B cell (primary cell): Measurements from ENCODE around the gene CD164. TPM values are rescaled to one million over a fixed set of nuclear protein-coding genes. Genes with fewer than 3 reads are reported as not detected.

Experiments used
- ATAC-seq: fragments of 200-7000 bp; cut with Tn5 transposase; one replicate; pipeline ENCODE4 v1.10.0; 2021; ENCODE audit warnings: low read depth, mild to moderate bottlenecking, moderate number of reproducible peaks, moderate library complexity
- CTCF ChIA-PET: fragments of 350-600 bp; sonication (Branson Sonifier 250); formaldehyde crosslinking; loops from one replicate; lab custom pipeline; 2021; ENCODE audit warnings: antibody characterized with exemption, inconsistent platforms; lab: Charles Lee
- POLR2A ChIA-PET: fragments of 350-600 bp; sonication (Branson Sonifier 250); formaldehyde crosslinking; loops from one replicate; lab custom pipeline; 2021; ENCODE audit warnings: antibody characterized with exemption; lab: Charles Lee
- DNase-seq: peaks from one replicate; pipeline ENCODE4 v3.0.0; 2013
- H2AFZ ChIP-seq: 2 replicates; pipeline ENCODE4 v1.6.1; 2012; ENCODE audit warnings: mild to moderate bottlenecking, low read depth, low read length; ENCODE audit not compliant: insufficient read depth, poor library complexity, severe bottlenecking
- H3K27ac ChIP-seq, 2 donors: 1 replicate in 1 of 2; 2 replicates in 1 of 2; pipeline ENCODE4 v1.5.1; 2012 to 2013; ENCODE audit warnings: low read length in 2 of 2, mild to moderate bottlenecking in 2 of 2, moderate library complexity in 1 of 2
- H3K27me3 ChIP-seq, 4 experiments: fragments of 200-600 bp in 1 of 4; sonication (generic) in 1 of 4; replicated peaks in 1 of 4; 1 replicate in 2 of 4; 2 replicates in 2 of 4; pipeline versions ENCODE4 v1.6.1 to v1.7.0; 2013 to 2016; ENCODE audit warnings: low read length in 3 of 4, mild to moderate bottlenecking in 2 of 4, mixed read lengths in 1 of 4, moderate library complexity in 1 of 4; ENCODE audit not compliant: insufficient read depth in 4 of 4, control insufficient read depth in 3 of 4; ENCODE audit errors: control extremely low read depth in 1 of 4
- H3K36me3 ChIP-seq, 2 experiments: replicated peaks in 1 of 2; 1 replicate in 1 of 2; 2 replicates in 1 of 2; pipeline versions ENCODE4 v1.6.1 to v1.7.1; 2013; ENCODE audit warnings: low read length in 1 of 2; ENCODE audit not compliant: insufficient read depth in 2 of 2, control insufficient read depth in 1 of 2; ENCODE audit errors: control extremely low read depth in 1 of 2, extremely low read depth in 1 of 2
- H3K4me1 ChIP-seq, 2 donors: fragments of 200-600 bp in 1 of 2; sonication (generic) in 1 of 2; 1 replicate in 1 of 2; 2 replicates in 1 of 2; pipeline versions ENCODE4 v1.5.1 to v1.6.1; 2013 to 2017; ENCODE audit warnings: low read length in 2 of 2; ENCODE audit not compliant: control insufficient read depth in 2 of 2, insufficient read depth in 2 of 2
- H3K4me2 ChIP-seq: replicated peaks from 2 replicates; pipeline ENCODE3; 2012; ENCODE audit warnings: mild to moderate bottlenecking, low read depth, low read length; ENCODE audit not compliant: poor library complexity, severe bottlenecking
- H3K4me3 ChIP-seq, 5 experiments: fragments of 200-600 bp in 1 of 5; sonication (generic) in 1 of 5; 1 replicate in 3 of 5; 2 replicates in 2 of 5; pipeline versions ENCODE4 v1.5.1 to v1.7.0; 2011 to 2016; ENCODE audit warnings: low read length in 4 of 5, mild to moderate bottlenecking in 4 of 5, low read depth in 2 of 5, control low read depth in 1 of 5, moderate library complexity in 1 of 5; ENCODE audit not compliant: insufficient read depth in 1 of 5; ENCODE audit errors: control extremely low read depth in 1 of 5, extremely low read depth in 1 of 5
- H3K79me2 ChIP-seq: fragments of 200-600 bp; sonication (generic); one replicate; pipeline ENCODE4 v1.6.0; 2016; ENCODE audit warnings: low read length; ENCODE audit not compliant: control insufficient read depth, insufficient read depth
- H3K9ac ChIP-seq: fragments of 200-600 bp; sonication (generic); 2 replicates; pipeline ENCODE4 v1.6.1; 2017; ENCODE audit warnings: mild to moderate bottlenecking, low read length, moderate library complexity
- H3K9me3 ChIP-seq, 3 donors: one replicate each; pipeline versions ENCODE4 v1.6.1 to v1.7.1; 2013; ENCODE audit warnings: low read length in 2 of 3; ENCODE audit not compliant: control insufficient read depth in 2 of 3, insufficient read depth in 1 of 3; ENCODE audit errors: control extremely low read depth in 1 of 3
- H4K20me1 ChIP-seq: 2 replicates; pipeline ENCODE4 v1.6.0; 2012; ENCODE audit warnings: mild to moderate bottlenecking, low read length; ENCODE audit not compliant: insufficient read depth, control insufficient read depth, poor library complexity, severe bottlenecking
- H3K27ac Mint-ChIP-seq: one replicate; pipeline ENCODE4 v1.8.0; 2021; ENCODE audit warnings: mixed read lengths
- H3K27me3 Mint-ChIP-seq: one replicate; pipeline ENCODE4 v1.8.0; 2021; ENCODE audit warnings: mixed read lengths
- H3K4me1 Mint-ChIP-seq: one replicate; pipeline ENCODE4 v1.8.0; 2021; ENCODE audit warnings: mixed read lengths
- H3K4me3 Mint-ChIP-seq: one replicate; pipeline ENCODE4 v1.8.0; 2021; ENCODE audit warnings: mixed read lengths
- H3K9me3 Mint-ChIP-seq: one replicate; pipeline ENCODE4 v1.8.0; 2022; ENCODE audit warnings: mixed read lengths; ENCODE audit not compliant: insufficient read depth
- EZH2 ChIP-seq: IDR thresholded peaks from 2 replicates; pipeline ENCODE4 v1.6.1; 2012; ENCODE audit warnings: borderline replicate concordance, low read depth, mild to moderate bottlenecking, moderate library complexity, low read length; ENCODE audit not compliant: insufficient read depth, poor library complexity, severe bottlenecking
- WGBS: methylation state at CpG from one replicate; pipeline ENCODE4 v1.1.5; 2013; ENCODE audit warnings: missing lambda C conversion rate; ENCODE audit not compliant: insufficient coverage; 5-methylcytosine and 5-hydroxymethylcytosine counted together
- intact Hi-C: fragments of 100-400 bp; cut with micrococcal nuclease; formaldehyde crosslinking; loops from one replicate; pipeline ENCODE4 v1.10.0; 2022
- polyA plus RNA-seq: library from polyadenylated mRNA; depleted of rRNA; stranded (reverse); fragments of >200 nt; gene quantifications from 2 replicates; pipeline ENCODE4 v1.2.3, GENCODE V29; 2012
- total RNA-seq, 2 donors: library from RNA; stranded (reverse); fragments of 120-200 nt in 1 of 2; gene quantifications; 1 replicate in 1 of 2; 2 replicates in 1 of 2; pipeline versions ENCODE4 v1.2.3 to v1.2.4, GENCODE V29; 2013 to 2022
- TF ChIP-seq, protein P1 (sequence below): fragments of 200-600 bp; IDR thresholded peaks from one replicate; pipeline ENCODE4 v1.8.0; 2022; ENCODE audit warnings: antibody characterized with exemption, mild to moderate bottlenecking

Gene CD164
- total and polyA plus RNA-seq, 2 donors (not counting 1 experiment from before 2014, with no cell fraction given), result 63.4 to 184 TPM

DNA sequence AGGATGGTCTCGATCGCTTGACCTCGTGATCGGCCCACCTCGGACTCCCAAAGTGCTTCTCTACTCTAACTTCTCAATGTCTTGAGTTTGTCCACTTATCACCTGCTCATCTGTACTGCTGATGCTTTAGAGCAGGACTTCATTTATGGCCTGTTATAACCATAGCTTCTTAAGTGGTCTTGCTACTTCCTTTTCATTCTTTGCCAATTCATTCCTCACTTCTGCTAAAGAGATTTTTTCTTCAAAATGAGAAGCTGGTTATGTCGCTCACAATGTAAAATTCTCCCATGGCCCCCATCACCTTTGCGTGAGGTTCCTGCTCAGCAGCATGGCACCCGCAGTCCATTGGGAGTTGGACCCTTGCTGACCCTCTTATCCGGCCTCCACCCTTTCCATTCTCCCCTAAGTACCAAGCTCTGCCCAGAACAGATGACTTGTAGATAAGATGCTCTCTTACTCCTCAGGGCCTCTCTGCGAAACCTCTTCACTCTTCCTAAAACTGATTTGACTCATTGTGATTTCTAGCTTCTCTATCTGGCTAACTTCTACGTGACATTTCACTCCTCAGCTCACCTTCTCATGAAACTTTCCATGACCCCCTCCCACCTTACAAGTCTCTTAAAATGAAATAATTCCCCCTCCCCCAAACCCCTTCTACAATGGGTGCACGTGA lies 13.9 kb upstream of the CD164 start:
- ATAC-seq (no peak), DNase-seq (no peak)
- Mint-ChIP-seq H3K9me3 (no peaks in the 10 kb centered on the region), H3K27ac (no peak overlapping the region), H3K4me1 (peaks cover under 1% of the 10 kb centered on the region), H3K4me3 (no peak overlapping the region), H3K27me3 (peaks cover 4% of the 10 kb centered on the region)
- no peaks in the 10 kb centered on the region for H3K9me3 ChIP-seq
- H3K36me3 ChIP-seq, result no peaks in the 10 kb centered on the region
- H3K4me1 ChIP-seq, result peaks cover 0 to 5% of the 10 kb centered on the region in 2 donors
- H3K4me3 ChIP-seq, result no peak overlapping the region
- 88% methylated on average over 10 of the region's 12 CpGs for WGBS
- H3K79me2 ChIP-seq, result no peaks in the 10 kb centered on the region
- POLR2A ChIA-PET, result no interaction called here
- H3K27me3 ChIP-seq, result no peaks in the 10 kb centered on the region
- H3K4me2 ChIP-seq, result no peak overlapping the region
- intact Hi-C loops, result no loop called here
- no peak for TF ChIP-seq EZH2
- TF ChIP-seq, protein P1, sequence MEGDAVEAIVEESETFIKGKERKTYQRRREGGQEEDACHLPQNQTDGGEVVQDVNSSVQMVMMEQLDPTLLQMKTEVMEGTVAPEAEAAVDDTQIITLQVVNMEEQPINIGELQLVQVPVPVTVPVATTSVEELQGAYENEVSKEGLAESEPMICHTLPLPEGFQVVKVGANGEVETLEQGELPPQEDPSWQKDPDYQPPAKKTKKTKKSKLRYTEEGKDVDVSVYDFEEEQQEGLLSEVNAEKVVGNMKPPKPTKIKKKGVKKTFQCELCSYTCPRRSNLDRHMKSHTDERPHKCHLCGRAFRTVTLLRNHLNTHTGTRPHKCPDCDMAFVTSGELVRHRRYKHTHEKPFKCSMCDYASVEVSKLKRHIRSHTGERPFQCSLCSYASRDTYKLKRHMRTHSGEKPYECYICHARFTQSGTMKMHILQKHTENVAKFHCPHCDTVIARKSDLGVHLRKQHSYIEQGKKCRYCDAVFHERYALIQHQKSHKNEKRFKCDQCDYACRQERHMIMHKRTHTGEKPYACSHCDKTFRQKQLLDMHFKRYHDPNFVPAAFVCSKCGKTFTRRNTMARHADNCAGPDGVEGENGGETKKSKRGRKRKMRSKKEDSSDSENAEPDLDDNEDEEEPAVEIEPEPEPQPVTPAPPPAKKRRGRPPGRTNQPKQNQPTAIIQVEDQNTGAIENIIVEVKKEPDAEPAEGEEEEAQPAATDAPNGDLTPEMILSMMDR, result no peak
- CTCF ChIA-PET, result interaction anchor here (0.7 to 1.5 kb wide), 4 partner anchors 11 to 74 kb away, joined by 3 to 6 read pairs (median 4); partner anchors contain the start of gene CD164
- no peak overlapping the region for H3K27ac ChIP-seq
- no peaks in the 10 kb centered on the region for H4K20me1 ChIP-seq
- no peak overlapping the region for H2AFZ ChIP-seq
- H3K9ac ChIP-seq, result no peak overlapping the region

DNA sequence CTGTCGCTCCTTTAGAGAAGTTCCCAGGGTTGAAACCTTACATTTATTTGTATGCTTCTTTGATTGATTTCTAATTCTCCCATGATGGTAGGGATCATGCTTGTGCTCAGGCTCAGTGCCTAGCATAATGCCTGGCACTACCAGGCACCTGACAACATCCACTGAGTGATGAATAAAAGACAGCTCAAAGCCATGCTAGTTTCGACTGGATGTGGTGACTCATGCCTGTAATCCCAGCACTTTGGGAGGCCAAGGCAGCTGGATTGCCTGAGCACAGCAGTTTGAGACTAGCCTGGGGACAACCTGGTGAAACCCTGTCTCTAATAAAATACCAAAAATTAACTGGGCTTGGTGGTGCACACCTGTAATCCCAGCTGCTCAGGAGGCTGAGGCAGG lies 11.6 kb upstream of the CD164 start:
- H4K20me1 ChIP-seq, result no peaks in the 10 kb centered on the region
- intact Hi-C loops, result no loop called here
- no peak overlapping the region for H2AFZ ChIP-seq
- Mint-ChIP-seq H3K9me3 (no peaks in the 10 kb centered on the region), H3K4me3 (no peak overlapping the region), H3K27ac (no peak overlapping the region), H3K27me3 (peaks cover 4% of the 10 kb centered on the region), H3K4me1 (peaks cover 8% of the 10 kb centered on the region)
- POLR2A ChIA-PET, result no interaction called here
- TF ChIP-seq EZH2, result no peak
- no peaks in the 10 kb centered on the region for H3K27me3 ChIP-seq
- no peak for ATAC-seq
- 75% methylated on average over 1 of the region's 2 CpGs for WGBS
- no peak overlapping the region for H3K4me3 ChIP-seq
- no peak overlapping the region for H3K4me2 ChIP-seq
- H3K79me2 ChIP-seq, result no peaks in the 10 kb centered on the region
- no peak overlapping the region for H3K9ac ChIP-seq
- H3K36me3 ChIP-seq, result no peaks in the 10 kb centered on the region
- DNase-seq, result no peak
- H3K4me1 ChIP-seq, result peaks cover 0 to 11% of the 10 kb centered on the region in 2 donors
- CTCF ChIA-PET, result interaction anchor here (4.6 kb wide), 1 partner anchor 10 kb away, joined by 26 read pairs; the partner anchor contains the start of gene CD164
- H3K27ac ChIP-seq, result no peak overlapping the region
- no peaks in the 10 kb centered on the region for H3K9me3 ChIP-seq
